GM21737 (cell line): ENCODE measurements around the gene MSI2.

ENCODE experiments used
- ATAC-seq: cut with Tn5 transposase; IDR thresholded peaks from one replicate; pipeline ENCODE4 v1.9.1; 2021; ENCODE audit warnings: mild to moderate bottlenecking, moderate library complexity; ENCODE audit not compliant: unreplicated experiment

The MSI2 gene

GRCh38 chr17:57601143-57601735 lies 344.9 kb downstream of the MSI2 start:
- ATAC-seq: no peak

GRCh38 chr17:57602896-57603295 lies 346.6 kb downstream of the MSI2 start:
- ATAC-seq: no peak

GRCh38 chr17:57603546-57603945 lies 347.2 kb downstream of the MSI2 start:
- ATAC-seq: no peak

GRCh38 chr17:57603978-57604377 lies 347.7 kb downstream of the MSI2 start:
- peak; percentile 28 for ATAC-seq

- ATAC-seq: peak; percentile 75
Observed at GRCh38 chr17:57604771-57605674, 348.7 kb downstream of the MSI2 start.

GRCh38 chr17:57605675-57606105 lies 349.4 kb downstream of the MSI2 start:
- ATAC-seq: peak; percentile 12

GRCh38 chr17:57606111-57606875 lies 350.0 kb downstream of the MSI2 start:
- no peak for ATAC-seq

- no peak for ATAC-seq
Observed at GRCh38 chr17:57607553-57608120, 351.3 kb downstream of the MSI2 start.

GRCh38 chr17:57608369-57609124 lies 352.2 kb downstream of the MSI2 start:
- ATAC-seq: no peak

GRCh38 chr17:57609125-57609877 lies 353.0 kb downstream of the MSI2 start:
- no peak for ATAC-seq

- ATAC-seq: no peak
Observed at GRCh38 chr17:57609878-57610270, 353.6 kb downstream of the MSI2 start.

GRCh38 chr17:57612202-57613071 lies 356.1 kb downstream of the MSI2 start:
- ATAC-seq: no peak

- no peak for ATAC-seq
Observed at GRCh38 chr17:57614742-57615141, 358.4 kb downstream of the MSI2 start.

- no peak for ATAC-seq
Observed at GRCh38 chr17:57615836-57616757, 359.8 kb downstream of the MSI2 start.

GRCh38 chr17:57617218-57617617 lies 360.9 kb downstream of the MSI2 start:
- no peak for ATAC-seq

- ATAC-seq: no peak
Observed at GRCh38 chr17:57619061-57619937, 363.0 kb downstream of the MSI2 start.

- no peak for ATAC-seq
Observed at GRCh38 chr17:57620576-57620975, 364.3 kb downstream of the MSI2 start.
